ENCODE results near the gene ABHD16A. TPM values are rescaled to one million over a fixed set of nuclear protein-coding genes. Genes with fewer than 3 reads are reported as not detected.

ABHD16A gene
- polyA plus RNA-seq, 1 donor from 2014 or later: 130 TPM

DNA sequence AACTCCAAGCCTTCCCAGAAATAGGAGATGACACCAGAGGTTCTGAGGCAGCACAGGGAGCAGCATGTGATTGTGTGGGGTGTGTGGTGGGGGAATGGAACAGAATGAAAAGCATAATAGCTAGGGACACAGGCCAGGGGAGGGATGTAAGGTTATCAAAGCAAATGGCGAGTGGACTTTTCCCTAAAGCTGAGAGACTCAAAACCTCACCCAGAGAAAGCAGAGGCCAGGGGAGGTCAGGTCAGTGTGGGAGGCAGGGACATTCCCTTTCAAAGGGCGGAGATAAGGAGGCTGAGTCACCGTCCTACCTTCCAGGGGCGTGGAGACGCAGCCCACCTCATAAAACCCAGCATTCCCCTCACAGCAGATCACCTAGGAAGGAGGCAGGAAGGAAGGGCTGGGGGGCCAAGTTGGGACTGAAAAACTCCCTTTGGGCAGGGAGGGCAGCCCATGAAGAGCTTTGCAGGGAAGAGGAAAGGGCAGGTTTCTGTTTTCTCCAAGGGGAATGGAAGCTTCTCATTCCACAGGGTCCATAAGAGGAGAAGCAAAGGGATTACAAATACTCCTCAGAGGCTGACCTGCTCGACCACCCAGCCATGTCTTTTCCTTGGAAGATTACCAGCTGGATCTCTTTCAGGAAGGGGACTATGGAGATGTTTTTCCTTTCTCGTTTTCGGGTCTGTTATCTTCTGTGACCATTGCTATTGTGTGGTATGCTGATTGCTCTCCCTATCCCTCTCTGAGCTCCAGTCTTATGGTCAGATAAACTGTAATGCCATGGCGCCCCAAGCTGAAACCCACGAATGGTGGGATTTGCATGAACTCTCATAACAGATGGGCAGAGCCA, 12.7 kb downstream of the ABHD16A start:
- no peaks in the 10 kb centered on the region for H3K36me3 ChIP-seq (ENCODE audit: insufficient read depth, low read length)
- H3K9me3 ChIP-seq (ENCODE audit: low read length): no peaks in the 10 kb centered on the region
- no peaks in the 10 kb centered on the region for H3K9me2 ChIP-seq (ENCODE audit: insufficient read depth, low read length)
- no peak overlapping the region for H2AFZ ChIP-seq (ENCODE audit: low read depth, low read length)
- H3K9ac ChIP-seq (ENCODE audit: low read length): no peak overlapping the region
- H4K20me1 ChIP-seq (ENCODE audit: insufficient read depth): no peaks in the 10 kb centered on the region
- no peak overlapping the region for H3K27ac ChIP-seq (ENCODE audit: low read length)
- H3K27me3 ChIP-seq (ENCODE audit: insufficient read depth, low read depth, low read length): no peaks in the 10 kb centered on the region
- H3F3A ChIP-seq (ENCODE audit: insufficient read depth, low read length, poor library complexity, severe bottlenecking): no peaks in the 10 kb centered on the region
- no peak overlapping the region for H3K4me2 ChIP-seq (ENCODE audit: low read length)
- TF ChIP-seq MXI1 (conservative IDR thresholded peaks at IDR 0.05; ENCODE audit: poor library complexity, severe bottlenecking) (no peak), CTCF (IDR thresholded peaks at IDR 0.05; ENCODE audit: poor library complexity, severe bottlenecking) (no peak), SMC3 (conservative IDR thresholded peaks at IDR 0.05; ENCODE audit: poor library complexity) (no peak), TAF1 (IDR thresholded peaks at IDR 0.05; ENCODE audit: low read depth) (no peak), RAD21 (conservative IDR thresholded peaks at IDR 0.05) (no peak), EZH2 (IDR thresholded peaks at IDR 0.05; ENCODE audit: borderline replicate concordance, insufficient read depth, low read length, poor library complexity, severe bottlenecking) (no peak), EP300 (conservative IDR thresholded peaks at IDR 0.05; ENCODE audit: poor library complexity, severe bottlenecking) (no peak), POLR2AphosphoS5 (IDR thresholded peaks at IDR 0.05) (no peak)
- TF ChIP-seq, protein P1, sequence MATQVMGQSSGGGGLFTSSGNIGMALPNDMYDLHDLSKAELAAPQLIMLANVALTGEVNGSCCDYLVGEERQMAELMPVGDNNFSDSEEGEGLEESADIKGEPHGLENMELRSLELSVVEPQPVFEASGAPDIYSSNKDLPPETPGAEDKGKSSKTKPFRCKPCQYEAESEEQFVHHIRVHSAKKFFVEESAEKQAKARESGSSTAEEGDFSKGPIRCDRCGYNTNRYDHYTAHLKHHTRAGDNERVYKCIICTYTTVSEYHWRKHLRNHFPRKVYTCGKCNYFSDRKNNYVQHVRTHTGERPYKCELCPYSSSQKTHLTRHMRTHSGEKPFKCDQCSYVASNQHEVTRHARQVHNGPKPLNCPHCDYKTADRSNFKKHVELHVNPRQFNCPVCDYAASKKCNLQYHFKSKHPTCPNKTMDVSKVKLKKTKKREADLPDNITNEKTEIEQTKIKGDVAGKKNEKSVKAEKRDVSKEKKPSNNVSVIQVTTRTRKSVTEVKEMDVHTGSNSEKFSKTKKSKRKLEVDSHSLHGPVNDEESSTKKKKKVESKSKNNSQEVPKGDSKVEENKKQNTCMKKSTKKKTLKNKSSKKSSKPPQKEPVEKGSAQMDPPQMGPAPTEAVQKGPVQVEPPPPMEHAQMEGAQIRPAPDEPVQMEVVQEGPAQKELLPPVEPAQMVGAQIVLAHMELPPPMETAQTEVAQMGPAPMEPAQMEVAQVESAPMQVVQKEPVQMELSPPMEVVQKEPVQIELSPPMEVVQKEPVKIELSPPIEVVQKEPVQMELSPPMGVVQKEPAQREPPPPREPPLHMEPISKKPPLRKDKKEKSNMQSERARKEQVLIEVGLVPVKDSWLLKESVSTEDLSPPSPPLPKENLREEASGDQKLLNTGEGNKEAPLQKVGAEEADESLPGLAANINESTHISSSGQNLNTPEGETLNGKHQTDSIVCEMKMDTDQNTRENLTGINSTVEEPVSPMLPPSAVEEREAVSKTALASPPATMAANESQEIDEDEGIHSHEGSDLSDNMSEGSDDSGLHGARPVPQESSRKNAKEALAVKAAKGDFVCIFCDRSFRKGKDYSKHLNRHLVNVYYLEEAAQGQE (IDR thresholded peaks at IDR 0.05; ENCODE audit: borderline replicate concordance): no peak
- no peaks in the 10 kb centered on the region for H3K79me2 ChIP-seq (replicated peaks; ENCODE audit: insufficient read depth, low read length)
- H3K4me3 ChIP-seq (ENCODE audit: low read length): no peak overlapping the region

DNA sequence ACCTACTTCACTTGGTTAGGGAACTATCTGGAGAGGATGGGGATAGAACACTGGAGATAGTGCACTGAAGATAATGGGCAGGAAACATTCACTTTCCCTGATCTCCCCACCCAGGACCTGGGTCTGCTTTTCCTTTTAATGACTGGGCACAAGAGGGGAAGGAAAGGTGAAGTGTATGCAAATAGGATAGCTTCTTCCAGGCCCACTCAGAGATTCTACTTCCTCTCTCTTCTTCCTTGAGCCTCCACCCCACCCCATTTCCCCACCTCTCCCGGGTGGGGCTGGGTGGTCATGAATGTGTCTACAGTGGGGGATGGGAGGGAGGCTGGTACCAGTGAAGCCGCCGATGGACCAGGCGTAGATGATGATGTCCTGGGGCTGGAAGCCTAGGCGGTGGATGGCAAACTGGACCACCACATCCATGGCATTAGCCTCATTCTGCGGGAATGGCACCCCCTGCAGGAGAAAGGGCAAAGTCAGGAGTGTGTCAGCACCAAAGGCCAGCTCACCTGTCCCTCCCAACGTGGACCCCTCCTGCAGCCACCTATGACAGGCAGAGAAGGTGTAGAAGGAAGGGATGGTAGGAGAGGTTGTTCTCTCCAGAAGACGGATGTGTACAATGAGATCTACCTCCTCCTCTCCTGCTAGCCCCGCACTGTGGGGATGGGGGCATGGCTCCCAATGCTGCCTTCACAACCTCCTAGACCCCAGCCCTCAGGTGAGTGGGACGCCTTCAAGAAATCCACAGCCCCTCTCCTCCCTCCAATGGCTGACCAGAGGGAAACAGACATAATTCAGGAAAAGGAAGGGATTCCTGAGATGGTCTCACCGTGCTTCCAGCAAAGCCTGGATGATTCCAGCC, 13.6 kb downstream of the ABHD16A start:
- no peak overlapping the region for H2AFZ ChIP-seq (ENCODE audit: low read depth, low read length)
- H3K27me3 ChIP-seq (ENCODE audit: insufficient read depth, low read depth, low read length): no peaks in the 10 kb centered on the region
- no peak overlapping the region for H3K9ac ChIP-seq (ENCODE audit: low read length)
- H3K36me3 ChIP-seq (ENCODE audit: insufficient read depth, low read length): no peaks in the 10 kb centered on the region
- H3K4me3 ChIP-seq (ENCODE audit: low read length): no peak overlapping the region
- H3K27ac ChIP-seq (ENCODE audit: low read length): no peak overlapping the region
- no peaks in the 10 kb centered on the region for H3F3A ChIP-seq (ENCODE audit: insufficient read depth, low read length, poor library complexity, severe bottlenecking)
- TF ChIP-seq TAF1 (IDR thresholded peaks at IDR 0.05; ENCODE audit: low read depth): no peak
- TF ChIP-seq POLR2AphosphoS5 (IDR thresholded peaks at IDR 0.05): no peak
- no peak for TF ChIP-seq MXI1 (conservative IDR thresholded peaks at IDR 0.05; ENCODE audit: poor library complexity, severe bottlenecking)
- TF ChIP-seq, protein P1 (IDR thresholded peaks at IDR 0.05; ENCODE audit: borderline replicate concordance): no peak
- no peaks in the 10 kb centered on the region for H4K20me1 ChIP-seq (ENCODE audit: insufficient read depth)
- no peaks in the 10 kb centered on the region for H3K79me2 ChIP-seq (replicated peaks; ENCODE audit: insufficient read depth, low read length)
- H3K9me2 ChIP-seq (ENCODE audit: insufficient read depth, low read length): no peaks in the 10 kb centered on the region
- H3K9me3 ChIP-seq (ENCODE audit: low read length): no peaks in the 10 kb centered on the region
- no peak overlapping the region for H3K4me2 ChIP-seq (ENCODE audit: low read length)

Data from neural cell (in vitro differentiated cells).